Duodenal mucosa (tissue), 2 donors: ENCODE data around the gene CLEC16A.

Experiments
- H3K27ac ChIP-seq: one replicate; pipeline ENCODE4 v1.7.0; 2013; ENCODE audit warnings: low read depth, low read length
- H3K27me3 ChIP-seq, 2 donors: one replicate each; pipeline ENCODE4 v1.7.0; 2013; ENCODE audit warnings: low read length in 2 of 2, control low read depth in 1 of 2; ENCODE audit not compliant: insufficient read depth in 2 of 2, control insufficient read depth in 1 of 2
- H3K36me3 ChIP-seq, 2 donors: one replicate each; pipeline ENCODE4 v1.7.0; 2013; ENCODE audit warnings: low read length in 2 of 2, control low read depth in 1 of 2; ENCODE audit not compliant: insufficient read depth in 2 of 2, control insufficient read depth in 1 of 2
- H3K4me1 ChIP-seq, 2 donors: one replicate each; pipeline ENCODE4 v1.7.0; 2013; ENCODE audit warnings: low read length in 2 of 2, control low read depth in 1 of 2; ENCODE audit not compliant: insufficient read depth in 2 of 2, control insufficient read depth in 1 of 2
- H3K4me3 ChIP-seq, 2 donors: one replicate each; pipeline ENCODE4 v1.7.0; 2013; ENCODE audit warnings: low read length in 2 of 2, low read depth in 1 of 2
- H3K9ac ChIP-seq, 2 donors: one replicate each; pipeline ENCODE4 v1.7.0; 2013; ENCODE audit warnings: low read length in 2 of 2, low read depth in 1 of 2
- H3K9me3 ChIP-seq, 2 donors: one replicate each; pipeline ENCODE4 v1.7.0; 2013; ENCODE audit warnings: low read length in 2 of 2, control low read depth in 1 of 2; ENCODE audit not compliant: control insufficient read depth in 1 of 2

CLEC16A gene

DNA sequence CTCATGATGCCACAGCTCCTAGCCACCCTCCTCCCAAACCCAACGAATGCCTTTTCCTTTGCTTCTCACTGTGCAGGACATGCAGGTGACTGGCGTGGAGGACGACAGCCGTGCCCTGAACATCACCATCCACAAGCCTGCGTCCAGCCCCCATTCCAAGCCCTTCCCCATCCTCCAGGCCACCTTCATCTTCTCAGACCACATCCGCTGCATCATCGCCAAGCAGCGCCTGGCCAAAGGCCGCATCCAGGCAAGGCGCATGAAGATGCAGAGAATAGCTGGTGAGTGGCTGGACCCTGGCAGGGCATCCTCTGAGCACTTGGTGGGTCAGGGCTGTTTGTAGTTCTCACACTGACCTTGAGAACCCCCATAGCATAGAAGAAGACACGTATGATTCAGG, 179.3 kb downstream of the CLEC16A start:
- Histone ChIP-seq H3K27me3 (no peaks in the 10 kb centered on the region), H3K9ac (no peak overlapping the region), H3K4me3 (no peak overlapping the region), H3K27ac (no peak overlapping the region), H3K4me1 (no peaks in the 10 kb centered on the region), H3K9me3 (no peaks in the 10 kb centered on the region), H3K36me3 (peaks cover 21 to 44% of the 10 kb centered on the region in 2 donors)

- Histone ChIP-seq H3K27ac (no peak overlapping the region), H3K4me3 (no peak overlapping the region), H3K27me3 (no peaks in the 10 kb centered on the region), H3K9ac (no peak overlapping the region), H3K36me3 (peaks cover 21 to 39% of the 10 kb centered on the region in 2 donors), H3K4me1 (peaks cover 1 to 11% of the 10 kb centered on the region in 2 donors), H3K9me3 (no peaks in the 10 kb centered on the region)
These were observed 181.6 kb downstream of the CLEC16A start for GRCh38 chr16:11125936-11126335.

DNA sequence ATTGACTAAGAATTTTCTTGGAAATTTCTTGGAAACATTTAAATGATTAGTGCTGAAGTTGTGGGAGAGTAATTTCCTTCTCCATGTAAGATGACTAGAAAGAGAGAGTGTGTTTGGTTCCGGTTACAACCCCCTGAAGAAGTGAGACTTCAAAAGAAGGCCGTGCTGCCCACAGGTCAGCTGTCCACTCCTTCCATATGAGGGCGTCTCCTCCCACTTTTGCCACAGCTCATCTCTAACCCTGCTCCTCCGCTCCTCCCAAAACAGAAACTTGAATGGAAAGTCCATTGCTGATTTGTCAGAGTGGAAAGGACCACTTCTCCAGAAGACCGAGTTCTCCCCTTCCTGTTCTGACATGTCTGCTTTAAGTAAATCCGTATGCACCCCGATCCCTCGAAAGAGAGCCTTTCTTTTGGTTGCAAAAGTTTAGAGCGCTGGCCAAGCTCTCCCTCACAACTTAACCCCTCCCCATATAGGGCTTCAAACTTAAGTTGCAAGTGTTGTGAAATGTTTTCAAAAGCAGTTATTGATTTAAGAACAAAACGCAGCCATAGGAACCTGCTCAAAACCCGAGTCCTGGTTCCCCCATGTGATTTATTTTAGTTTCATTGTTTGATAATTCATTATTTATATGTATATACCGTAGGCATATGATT, 182.2 kb downstream of the CLEC16A start:
- no peak overlapping the region for H3K9ac ChIP-seq
- no peaks in the 10 kb centered on the region for H3K9me3 ChIP-seq
- no peaks in the 10 kb centered on the region for H3K27me3 ChIP-seq
- H3K4me3 ChIP-seq: no peak overlapping the region
- H3K27ac ChIP-seq: no peak overlapping the region
- H3K36me3 ChIP-seq: peaks cover 21 to 39% of the 10 kb centered on the region in 2 donors
- H3K4me1 ChIP-seq: peaks cover 7 to 17% of the 10 kb centered on the region in 2 donors

- Histone ChIP-seq H3K36me3 (peaks cover 21 to 32% of the 10 kb centered on the region in 2 donors), H3K9ac (no peak overlapping the region), H3K4me1 (peaks cover 11 to 23% of the 10 kb centered on the region in 2 donors), H3K9me3 (no peaks in the 10 kb centered on the region), H3K4me3 (no peak overlapping the region), H3K27me3 (no peaks in the 10 kb centered on the region), H3K27ac (no peak overlapping the region)
These were observed 183.3 kb downstream of the CLEC16A start for GRCh38 chr16:11127610-11128195.

GRCh38 chr16:11128211-11129141, 184.1 kb downstream of the CLEC16A start:
- Histone ChIP-seq H3K9me3 (no peaks in the 10 kb centered on the region), H3K27ac (peak overlapping the region; percentile 61), H3K27me3 (no peaks in the 10 kb centered on the region), H3K4me3 (no peak overlapping the region), H3K4me1 (peaks cover 18 to 29% of the 10 kb centered on the region in 2 donors), H3K9ac (no peak overlapping the region), H3K36me3 (peaks cover 17 to 26% of the 10 kb centered on the region in 2 donors)

GRCh38 chr16:11129378-11129781, 185.0 kb downstream of the CLEC16A start:
- H3K9me3 ChIP-seq: no peaks in the 10 kb centered on the region
- H3K27me3 ChIP-seq: no peaks in the 10 kb centered on the region
- no peak overlapping the region for H3K27ac ChIP-seq
- no peak overlapping the region for H3K9ac ChIP-seq
- H3K4me1 ChIP-seq: peaks cover 23 to 33% of the 10 kb centered on the region in 2 donors
- H3K36me3 ChIP-seq: peaks cover 8 to 17% of the 10 kb centered on the region in 2 donors
- H3K4me3 ChIP-seq: no peak overlapping the region

DNA sequence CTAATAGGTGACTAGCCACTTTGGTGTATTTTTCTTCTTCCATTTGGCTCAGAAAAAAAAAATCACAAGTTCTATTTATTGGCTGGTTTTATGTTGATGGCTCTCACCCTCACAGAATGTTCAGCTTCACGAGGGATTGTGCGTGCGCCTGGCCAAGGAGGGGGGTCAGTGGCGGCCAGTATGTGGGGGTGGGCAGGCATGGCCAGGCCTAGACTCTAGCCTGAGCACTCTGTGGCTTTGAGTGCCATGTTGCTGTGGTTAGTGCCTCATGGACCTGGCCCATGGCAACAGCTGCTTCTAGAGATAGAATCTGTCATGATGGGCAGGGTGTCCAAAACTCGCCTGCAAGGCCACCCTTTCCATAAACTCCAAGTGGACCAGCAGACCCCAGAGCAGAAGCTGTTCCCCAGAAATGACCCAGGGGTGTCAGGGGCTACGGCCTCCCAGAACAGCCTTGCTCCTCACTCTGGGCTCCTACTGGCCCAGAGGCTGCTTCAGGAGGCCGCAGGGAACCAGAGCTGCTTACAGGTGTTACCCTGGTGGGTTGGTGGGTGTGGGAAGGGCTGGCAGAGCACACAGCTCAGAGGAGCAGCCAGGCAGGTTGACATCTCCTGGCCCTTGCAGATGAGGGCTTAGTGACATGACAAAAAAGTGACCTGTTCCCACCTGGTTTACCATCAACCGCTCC, 186.8 kb downstream of the CLEC16A start:
- H3K4me1 ChIP-seq: peaks cover 23 to 33% of the 10 kb centered on the region in 2 donors
- no peak overlapping the region for H3K9ac ChIP-seq
- no peak overlapping the region for H3K4me3 ChIP-seq
- H3K36me3 ChIP-seq: peaks cover under 1 to 4% of the 10 kb centered on the region in 2 donors
- no peak overlapping the region for H3K27ac ChIP-seq
- no peaks in the 10 kb centered on the region for H3K9me3 ChIP-seq
- no peaks in the 10 kb centered on the region for H3K27me3 ChIP-seq

DNA sequence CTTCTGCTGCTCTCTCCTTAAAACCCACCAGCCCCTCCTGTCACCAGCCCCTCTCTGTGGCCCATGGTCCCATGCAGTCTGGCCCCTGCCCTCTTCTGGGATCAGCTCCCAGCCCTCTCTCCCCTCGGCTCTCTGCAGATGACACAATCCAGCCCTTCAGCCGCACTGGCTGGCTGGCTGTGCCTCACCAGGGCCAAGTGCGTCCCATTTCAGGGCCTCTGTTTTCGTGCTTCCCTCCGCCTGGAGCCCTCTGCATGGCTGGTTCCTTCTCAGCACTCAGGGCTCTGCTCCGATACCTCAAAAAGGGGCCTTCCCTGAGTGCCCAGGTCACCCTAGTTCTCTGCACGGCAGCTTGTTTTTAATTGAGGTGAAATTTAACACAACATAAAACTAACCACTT, 187.3 kb downstream of the CLEC16A start:
- peaks cover 0 to 8% of the 10 kb centered on the region in 2 donors for H3K36me3 ChIP-seq
- no peak overlapping the region for H3K27ac ChIP-seq
- peaks cover 23 to 33% of the 10 kb centered on the region in 2 donors for H3K4me1 ChIP-seq
- no peaks in the 10 kb centered on the region for H3K9me3 ChIP-seq
- H3K27me3 ChIP-seq: no peaks in the 10 kb centered on the region
- no peak overlapping the region for H3K9ac ChIP-seq
- no peak overlapping the region for H3K4me3 ChIP-seq

- H3K4me1 ChIP-seq: peaks cover 23 to 33% of the 10 kb centered on the region in 2 donors
- H3K4me3 ChIP-seq: no peak overlapping the region
- no peaks in the 10 kb centered on the region for H3K27me3 ChIP-seq
- H3K9me3 ChIP-seq: no peaks in the 10 kb centered on the region
- peaks cover 0 to 8% of the 10 kb centered on the region in 2 donors for H3K36me3 ChIP-seq
- H3K9ac ChIP-seq: no peak overlapping the region
- H3K27ac ChIP-seq: no peak overlapping the region
These were observed 189.1 kb downstream of the CLEC16A start for GRCh38 chr16:11133344-11133943.
